Astrocyte of the hippocampus (primary cell): ENCODE data around the gene SULT4A1.
"Not testable (repeated sequence)": the region's sequence is repeated elsewhere in the genome, so short reads cannot be mapped to it uniquely, and the experiment has no call there.

Experiments
- DNase-seq: peaks from one replicate; pipeline ENCODE4 v3.0.0; 2011; ENCODE audit warnings: low read depth, low spot score

SULT4A1 gene

DNA sequence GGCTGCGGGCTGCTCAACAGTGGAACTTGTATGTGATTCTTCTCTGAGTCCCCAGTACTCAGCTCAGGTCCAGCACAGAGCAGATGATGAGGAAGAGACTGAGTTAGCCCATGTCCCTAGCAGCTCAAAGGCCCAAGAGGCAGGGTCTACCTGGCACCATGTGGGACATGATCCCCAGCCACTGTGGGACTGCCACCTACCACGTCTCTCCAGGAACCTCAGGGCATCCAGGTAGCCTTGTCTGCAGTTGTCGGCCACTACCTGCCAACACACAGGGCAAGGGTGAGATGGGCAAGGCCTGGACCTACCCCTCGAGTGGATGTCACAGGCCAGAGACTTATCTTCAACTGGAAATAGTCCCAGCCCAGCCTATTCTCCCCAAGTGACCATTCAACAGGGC, 25.1 kb upstream of the SULT4A1 start:
- no peak for DNase-seq

DNA sequence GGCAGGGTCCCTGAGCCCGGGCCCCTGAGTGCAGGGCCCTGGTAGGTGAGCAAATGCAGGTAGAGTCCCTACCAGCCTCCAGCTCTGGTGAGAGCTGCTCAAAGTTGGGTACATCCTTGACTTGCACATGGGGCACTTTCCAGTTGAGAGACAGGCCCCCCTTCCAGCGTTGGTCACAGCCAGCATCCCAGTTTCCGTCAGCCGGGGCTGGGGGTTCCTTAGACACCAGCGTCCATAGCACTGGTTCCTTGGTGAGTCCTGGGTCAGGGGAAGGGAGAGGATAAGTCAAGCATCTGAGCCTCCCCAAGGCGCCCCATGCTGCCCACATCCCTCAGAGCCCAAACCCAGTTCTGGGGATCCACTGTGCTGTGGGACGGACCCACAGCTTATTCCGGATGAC, 23.9 kb upstream of the SULT4A1 start:
- DNase-seq = no peak

DNA sequence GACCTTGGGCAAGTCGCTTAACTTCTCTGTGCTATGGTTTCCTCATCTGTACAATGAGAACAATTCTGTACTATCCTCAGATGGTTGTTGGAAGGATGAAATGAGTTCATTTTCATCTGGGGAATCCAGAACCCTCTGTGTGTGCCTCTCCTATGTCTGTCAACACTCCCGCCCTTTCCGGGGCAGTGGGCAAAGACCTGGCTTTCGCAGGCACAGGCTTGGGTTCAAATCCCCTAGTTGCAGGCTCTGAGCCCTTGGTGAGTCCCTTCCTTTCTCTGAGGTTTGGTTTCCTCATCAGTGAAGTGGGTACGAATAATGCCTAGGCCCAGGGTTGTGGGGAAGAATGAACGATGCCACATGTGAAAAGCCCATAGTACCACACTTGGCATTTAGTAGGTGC, 23.5 kb upstream of the SULT4A1 start:
- DNase-seq = no peak

DNA sequence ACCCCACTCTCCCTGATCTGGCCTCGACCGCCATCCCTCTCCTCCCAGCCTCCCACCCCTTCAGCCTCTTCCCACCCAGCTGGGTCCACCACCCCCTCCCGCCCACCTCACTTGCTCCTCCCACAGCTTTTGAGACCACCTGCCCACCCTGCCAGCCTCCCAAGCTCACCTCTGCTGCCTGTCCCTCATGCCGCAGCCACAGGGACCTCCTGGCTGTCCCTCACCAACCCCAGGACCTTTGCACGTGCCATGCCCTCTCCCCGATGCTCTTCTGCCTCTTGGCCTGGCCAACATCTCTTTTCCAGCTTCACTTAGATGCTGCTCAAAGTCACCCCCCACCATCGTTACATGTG, 23.0 kb upstream of the SULT4A1 start:
- no peak for DNase-seq

DNA sequence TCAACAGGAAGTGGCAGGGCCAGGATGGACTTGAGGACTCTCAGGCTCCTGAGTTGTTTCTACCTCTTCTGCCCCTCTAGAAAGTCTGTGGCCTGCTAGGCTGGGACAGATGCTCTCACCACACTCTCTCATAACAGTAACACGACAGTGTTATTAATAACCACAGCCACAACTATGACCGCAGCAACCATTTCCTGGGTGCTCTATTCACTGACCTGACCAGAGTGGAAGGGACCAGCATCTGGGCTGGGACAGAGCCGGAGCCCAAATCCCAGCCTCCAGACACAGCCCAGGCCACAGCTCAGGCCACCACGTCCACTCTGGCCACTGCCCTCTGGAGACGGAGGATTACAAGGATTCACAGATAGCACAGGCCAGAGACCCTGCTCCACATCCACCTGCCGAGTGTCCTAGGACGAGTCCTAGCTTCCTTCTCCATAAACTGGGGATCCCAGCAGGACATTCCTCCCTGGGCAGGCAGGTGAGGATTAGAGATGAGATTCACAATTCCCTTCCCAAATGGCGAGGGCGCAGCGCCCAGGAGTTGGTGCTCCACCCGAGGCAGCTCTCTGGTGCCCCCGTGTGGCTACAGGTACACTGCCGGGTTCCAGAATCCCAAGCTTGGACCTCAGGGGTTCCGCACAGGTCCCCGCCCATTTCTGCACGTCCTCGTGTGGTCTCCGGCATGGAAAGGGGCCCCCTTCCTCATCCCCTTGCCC, 22.4 kb upstream of the SULT4A1 start:
- peak; percentile 65 for DNase-seq

DNA sequence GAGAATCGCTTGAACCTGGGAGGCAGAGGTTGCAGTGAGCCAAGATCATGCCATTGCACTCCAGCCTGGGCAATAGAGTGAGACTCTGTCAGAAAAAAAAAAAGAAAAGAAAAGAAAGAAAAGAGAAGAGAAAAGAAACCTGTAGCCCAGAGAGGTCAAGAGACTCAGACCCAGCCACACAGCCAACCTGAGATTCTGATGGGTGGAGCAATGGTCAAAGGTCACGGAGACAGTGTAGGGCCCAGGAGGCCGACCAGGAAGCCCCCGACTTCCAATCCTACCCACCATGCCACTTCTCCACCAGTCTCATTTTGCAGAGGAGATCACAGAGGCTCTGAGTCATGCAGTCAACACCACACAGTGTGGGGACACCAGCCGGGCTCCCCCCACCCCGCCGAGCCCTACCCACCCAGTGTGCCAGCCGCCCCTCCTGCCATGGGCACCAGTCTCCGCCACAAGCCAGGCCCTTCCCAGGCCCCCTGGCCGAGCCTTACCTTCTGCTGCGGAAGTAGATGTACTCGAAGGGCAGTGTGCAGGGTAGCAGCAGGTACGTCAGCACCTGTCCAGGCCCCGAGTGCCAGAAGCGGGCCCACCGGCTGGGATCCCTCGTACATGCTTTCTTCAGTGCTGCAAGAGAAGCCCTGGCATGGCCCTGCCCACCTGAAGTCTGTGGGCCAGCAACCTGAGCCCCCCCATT, 21.6 kb upstream of the SULT4A1 start:
- no peak for DNase-seq

DNA sequence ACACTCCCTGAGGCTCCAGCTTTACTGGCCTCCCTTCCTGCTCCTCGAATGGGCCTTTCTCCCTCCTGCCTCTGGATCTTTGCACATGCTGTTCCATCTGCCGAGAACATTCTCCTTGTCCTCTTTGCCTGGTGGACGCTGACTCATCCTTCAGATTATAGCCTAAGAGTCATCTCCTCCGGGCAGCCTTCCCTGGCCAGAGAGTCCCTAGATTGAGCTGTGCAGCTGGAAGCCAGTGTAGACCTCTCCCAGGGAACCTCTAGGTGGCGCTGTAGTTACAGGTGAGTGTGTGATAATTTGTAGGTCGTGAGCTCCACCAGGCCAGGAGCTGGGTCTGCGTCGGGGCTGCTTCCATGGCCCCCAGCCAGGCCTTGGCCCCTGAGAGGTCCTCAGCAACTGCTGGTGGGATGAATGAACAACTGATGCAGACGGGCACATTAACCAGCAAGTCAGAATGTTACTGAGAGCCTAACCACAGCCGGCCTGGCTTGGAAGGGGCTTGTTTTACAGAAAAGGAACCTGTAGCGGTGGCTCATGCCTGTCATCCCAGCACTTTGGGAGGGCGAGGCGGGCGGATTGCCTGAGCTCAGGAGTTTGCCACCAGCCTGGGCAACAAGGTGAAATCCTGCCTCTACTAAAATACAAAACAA, 20.8 kb upstream of the SULT4A1 start:
- DNase-seq = peak; percentile 77

DNA sequence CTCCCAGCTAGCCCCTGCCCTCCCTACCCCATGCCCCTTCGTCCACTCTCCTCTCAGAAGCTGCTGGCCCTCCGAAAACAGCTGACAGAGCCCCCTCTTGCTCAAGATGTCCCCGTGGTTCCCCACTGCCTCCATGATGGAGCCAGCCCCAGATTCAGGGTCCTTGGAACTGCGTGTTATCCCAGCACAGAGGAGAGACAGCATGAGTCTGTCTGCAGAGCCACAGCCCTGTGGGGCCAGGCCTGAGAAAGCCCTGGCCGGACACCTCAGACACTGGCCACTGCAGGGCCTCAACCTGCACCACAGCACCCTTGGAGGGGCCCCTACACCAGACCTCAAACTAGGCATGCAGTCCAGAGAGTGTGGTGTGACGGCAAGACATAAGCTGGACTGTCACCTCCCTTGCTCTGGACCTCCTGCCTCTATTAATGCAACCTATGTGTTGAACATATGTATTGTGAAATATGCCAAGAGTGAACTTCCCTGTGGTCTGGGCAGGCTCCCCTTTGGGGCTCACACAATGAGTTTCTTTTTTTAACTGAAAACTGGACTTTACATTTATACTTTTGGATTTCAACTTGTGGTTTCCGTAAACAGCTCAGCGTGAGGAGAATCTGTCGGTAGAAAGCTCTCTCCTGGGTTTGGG, 19.9 kb upstream of the SULT4A1 start:
- DNase-seq = no peak

DNA sequence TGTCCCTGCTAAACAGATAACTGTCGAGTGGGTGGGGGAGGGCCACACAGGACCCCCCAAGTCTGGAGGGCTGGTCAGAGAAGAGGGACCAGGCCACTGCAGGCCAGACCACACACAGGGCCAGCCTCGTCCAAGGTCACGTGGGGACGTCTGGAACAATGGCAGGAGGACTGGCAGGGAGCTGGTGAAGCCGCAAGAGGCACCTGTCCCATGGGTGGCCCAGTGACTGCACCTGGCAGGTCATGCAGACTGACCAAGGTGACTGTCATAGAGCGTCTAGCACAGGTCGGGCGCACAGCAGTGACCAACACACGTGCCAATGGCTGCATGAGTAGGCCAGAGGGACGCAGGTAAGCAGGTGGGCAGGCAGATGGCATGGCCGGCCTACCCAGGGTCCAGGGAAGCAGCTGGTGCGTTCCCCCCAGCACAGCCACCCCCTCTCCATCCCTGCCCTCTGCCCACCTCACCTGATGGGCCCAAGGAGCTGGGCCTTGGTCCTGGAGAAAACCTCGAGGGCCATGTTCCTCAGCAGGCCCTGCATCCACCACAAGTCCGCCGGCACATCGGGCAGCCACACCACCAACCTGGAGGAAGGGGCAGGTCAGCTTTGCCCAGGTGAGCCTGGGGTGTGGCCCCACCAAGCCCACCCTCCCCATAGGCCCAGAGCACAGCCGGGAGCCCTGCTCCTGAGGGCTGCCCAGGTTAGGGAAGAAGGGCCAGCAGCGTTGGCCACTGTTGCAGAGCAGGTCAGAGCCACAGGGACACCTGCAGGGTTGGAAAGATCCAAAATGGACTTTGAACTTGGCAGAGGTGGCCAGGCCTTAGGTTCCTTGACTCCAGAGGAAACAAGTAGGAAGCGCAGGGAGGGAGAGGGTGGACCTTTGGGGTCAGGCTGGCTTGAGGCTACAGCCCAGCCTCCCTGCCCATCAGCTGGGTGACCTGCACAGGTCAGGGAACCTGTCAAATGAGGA, 19.1 kb upstream of the SULT4A1 start:
- no peak for DNase-seq

DNA sequence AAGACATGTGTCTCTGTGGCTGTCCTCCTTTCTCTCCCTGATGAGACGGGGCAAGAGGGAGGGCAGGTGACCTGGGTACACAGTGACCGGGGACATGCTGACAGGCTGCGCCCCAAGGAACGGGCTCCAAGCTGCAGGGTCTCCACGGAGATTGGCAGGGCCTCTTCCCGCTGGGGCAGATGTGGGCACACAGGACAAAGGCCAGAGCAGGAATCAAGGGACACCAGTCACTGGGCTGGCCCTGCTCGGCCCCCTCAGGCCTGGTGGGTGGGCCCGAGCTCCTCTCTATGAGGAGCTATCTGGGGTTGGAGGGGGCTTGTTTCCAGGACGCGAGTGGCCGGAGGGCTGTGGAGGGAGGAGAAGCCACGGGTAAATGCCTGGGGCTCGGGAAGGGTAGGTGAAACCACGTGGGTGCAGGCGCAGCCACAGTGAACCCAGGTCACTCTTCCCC, 18.3 kb upstream of the SULT4A1 start:
- no peak for DNase-seq

DNA sequence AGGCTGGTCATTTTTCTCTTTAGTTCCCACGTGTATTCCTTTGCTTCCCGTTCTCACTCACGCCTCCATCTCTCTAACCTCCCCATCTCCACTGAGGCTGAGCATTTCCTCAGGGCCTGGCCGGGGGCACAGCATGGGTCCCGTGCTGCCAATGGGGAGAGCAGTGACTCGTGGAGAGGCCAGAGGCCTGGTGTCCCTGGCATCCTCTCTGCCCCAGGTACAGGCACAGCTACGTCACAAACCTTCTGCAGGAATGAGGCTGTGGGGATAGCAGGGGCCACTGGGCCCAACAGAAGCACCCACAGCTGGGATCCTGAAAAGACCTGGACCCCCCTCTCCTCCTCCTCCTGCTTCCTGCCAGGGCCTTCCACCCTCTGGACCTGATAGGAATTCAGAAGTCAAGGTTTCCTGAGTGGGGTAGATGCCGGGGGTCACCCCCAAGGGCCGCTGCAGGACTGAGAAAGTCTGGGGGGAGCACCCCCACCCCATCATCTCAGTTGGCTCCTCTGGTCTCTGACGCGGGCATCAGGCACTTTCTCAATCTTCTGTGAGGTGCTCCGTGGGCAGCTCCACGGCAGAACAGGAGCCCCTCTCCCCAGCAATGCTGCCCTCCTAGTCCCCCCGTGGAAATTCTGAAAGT, 17.7 kb upstream of the SULT4A1 start:
- DNase-seq = no peak

DNA sequence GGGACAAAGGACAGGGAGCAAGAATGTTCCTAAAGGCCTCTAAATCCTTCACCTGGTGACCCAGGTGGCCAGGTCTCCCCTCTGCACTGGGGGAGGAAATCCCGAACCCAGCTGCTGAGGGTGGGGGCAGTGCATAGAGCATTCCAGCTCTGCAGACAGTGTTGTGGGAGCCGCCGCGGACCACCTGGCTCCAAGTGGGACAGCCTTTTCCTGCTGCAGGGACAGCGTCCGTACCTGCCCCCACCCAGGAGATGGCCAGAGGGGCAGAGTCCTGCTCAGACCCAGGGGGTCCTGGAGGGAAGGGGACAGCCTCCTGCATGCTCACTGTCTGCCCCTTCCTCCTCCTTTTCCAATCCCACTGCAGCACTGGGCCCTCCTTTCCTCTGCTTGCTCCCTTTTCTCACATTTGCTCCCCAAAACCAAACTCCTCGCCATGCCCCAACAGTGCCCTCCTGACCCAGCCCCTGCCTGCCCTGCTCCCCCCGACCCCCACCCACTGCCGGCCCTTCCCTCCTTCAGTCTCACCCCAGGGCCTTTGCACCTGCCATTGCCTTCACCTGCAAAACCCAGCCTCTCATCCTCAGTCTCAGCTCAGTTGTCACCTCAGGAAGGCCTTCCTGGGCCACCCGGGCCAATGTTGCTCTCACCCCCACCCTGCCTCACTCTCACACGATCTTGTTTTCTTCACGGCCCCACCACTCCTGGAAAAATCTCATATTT, 16.7 kb upstream of the SULT4A1 start:
- DNase-seq = no peak

DNA sequence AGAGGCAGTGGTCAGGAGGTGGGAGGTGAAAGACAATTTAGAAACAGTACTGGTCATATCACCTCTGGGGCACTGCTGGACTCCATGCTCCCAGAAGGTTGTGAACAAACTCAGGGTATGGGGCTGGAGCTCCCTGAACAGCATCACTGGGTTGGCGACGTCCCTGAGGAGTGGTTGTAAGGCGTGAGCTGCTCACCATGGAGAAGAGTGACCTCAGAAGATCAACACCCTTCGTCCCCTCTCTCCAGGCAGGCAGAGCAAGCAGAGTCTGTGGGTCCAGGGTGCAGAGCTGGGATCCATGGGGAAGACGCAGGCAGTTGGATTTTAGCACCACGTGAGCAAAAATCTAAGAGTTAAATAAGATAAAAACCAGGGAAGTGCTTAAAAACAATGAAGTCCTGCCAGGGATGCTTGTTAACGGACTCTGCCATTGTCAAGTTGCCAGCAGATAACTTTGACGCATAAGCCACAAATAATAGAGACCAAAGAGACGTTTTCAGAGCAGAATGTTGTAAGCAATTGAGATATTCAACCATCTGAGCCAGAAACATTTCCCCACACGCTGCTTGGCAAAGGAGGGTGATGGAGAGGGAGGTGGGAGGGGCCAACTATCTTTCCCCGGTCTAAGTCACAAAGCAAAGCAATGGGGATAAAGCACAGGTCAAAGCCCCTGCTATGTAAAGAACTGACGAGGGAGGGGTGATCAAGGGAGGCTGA, 15.9 kb upstream of the SULT4A1 start:
- DNase-seq = no peak

DNA sequence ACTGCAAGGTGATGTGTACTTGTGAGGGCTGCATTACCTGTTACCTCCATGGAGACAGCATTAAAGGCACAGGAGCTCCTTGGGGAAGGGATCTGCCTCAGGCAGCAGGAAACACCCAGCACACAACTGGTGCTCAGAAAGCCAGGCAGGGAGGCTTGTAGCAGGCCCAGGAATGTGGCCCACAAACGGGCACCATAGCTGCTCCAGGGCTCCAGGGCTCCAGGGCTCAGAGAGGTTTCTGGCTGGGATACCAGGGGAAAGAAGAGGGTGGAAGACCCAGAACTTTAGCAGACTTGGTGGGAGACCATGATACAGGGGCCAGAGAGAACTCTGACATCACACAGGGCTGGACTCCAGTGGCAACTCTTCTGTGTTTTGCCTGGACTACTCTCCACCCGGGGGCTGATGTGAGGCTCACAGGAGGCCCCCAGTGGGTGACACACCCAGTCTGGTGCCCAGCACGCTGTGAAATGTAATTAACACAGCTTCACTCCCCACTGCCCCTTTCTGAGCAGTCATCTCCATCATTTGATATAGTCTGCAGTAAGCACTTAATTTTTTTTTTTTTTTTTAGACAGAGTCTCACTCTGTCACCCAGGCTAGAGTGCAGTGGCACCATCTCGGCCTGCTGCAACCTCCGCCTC, 14.7 kb upstream of the SULT4A1 start:
- no peak for DNase-seq

DNA sequence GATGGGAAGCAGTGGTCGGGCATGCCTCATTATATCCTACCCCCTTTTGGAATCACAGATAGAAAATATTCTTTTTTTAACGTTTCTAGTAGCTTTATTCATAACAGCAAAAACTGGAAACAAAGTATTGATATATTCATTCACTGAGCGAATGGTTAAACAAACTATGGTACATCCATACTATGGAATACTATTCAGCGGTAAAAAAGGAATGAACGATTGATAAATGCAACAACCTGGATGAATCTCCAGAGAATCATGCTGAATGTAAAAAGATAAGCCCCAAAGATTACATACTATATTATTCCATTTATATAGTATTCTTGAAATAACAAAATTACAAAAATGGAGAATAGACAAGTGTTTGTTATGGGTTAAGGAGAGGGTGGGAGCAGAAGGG, 7.5 kb upstream of the SULT4A1 start:
- DNase-seq = no peak

DNA sequence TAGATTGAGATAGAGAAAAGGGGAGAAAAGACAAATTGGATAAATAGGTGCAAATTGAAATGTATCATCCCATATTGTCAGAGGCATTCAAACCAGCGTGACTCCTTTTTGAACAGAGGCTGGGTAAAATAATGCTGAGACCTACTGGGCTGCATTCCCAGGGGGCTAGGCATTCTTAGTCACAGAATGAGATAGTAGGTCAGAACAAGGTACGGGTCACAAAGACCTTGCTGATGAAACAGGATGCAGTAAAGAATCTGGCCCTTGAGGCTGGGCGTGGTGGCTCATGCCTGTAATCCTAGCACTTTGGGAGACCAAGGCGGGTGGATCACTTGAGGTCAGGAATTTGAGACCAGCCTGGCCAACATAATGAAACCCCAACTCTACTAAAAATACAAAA, 6.7 kb upstream of the SULT4A1 start:
- DNase-seq = not testable (repeated sequence)

DNA sequence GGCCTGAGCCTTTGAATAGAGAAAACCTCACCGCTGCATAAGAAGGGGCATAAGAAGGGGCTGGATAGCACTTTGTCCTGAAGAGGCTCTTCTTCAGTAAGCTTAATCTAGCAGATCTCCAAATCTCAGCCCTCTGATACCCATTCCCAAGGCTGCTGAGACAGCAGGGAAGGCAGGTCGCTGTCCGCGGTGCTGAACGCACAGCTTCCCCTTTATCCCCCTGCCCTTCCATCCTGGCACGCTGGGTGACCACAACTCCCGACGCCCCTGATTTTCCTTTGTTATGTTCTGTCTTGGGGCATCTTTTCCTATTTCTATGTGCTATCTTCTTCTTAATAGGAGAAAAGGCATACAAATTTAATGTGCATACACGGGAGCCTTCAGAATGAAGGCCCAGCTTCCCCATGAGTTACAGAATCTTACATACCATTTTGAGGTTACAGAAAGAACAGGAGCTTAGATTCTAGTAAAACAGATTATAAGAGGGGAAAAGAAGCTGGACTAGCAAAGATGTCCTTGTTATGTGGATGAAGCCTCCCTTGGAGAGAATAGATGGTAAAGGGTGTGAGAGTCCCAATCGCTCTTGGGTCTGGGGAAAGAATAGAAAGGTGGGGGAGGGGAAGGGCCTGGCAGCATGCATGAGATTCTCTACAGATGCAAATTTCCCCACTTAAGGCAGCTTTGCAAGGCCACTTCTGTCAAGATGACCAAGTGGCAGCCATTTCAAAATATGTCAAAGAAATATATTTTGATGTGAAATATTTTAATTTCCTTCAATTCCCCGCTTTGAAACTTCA, 5.7 kb upstream of the SULT4A1 start:
- peak; percentile 88 for DNase-seq

DNA sequence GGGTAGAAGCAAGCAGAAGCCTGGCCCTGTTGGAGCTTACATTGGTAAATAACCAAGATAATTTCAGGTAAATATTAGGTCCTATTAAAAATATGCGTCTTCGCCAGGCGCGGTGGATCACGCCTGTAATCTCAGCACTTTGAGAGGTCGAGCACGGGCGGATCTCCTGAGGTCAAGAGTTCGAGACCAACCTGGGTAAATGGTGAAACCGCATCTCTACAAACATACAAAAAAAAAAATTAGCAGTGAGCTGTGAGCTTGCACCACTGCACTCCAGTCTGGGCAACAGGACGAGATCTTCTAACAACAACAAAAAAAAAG, 529 bp upstream of the SULT4A1 start:
- no peak for DNase-seq
